ENCODE data around the gene THBS3. TPM values are rescaled to one million over a fixed set of nuclear protein-coding genes. Genes with fewer than 3 reads are reported as not detected.
"Not testable (repeated sequence)": the region's sequence is repeated elsewhere in the genome, so short reads cannot be mapped to it uniquely, and the experiment has no call there.

THBS3 gene
- polyA plus RNA-seq, 4 donors, result 11.3 to 24.9 (median 14.8) TPM

DNA sequence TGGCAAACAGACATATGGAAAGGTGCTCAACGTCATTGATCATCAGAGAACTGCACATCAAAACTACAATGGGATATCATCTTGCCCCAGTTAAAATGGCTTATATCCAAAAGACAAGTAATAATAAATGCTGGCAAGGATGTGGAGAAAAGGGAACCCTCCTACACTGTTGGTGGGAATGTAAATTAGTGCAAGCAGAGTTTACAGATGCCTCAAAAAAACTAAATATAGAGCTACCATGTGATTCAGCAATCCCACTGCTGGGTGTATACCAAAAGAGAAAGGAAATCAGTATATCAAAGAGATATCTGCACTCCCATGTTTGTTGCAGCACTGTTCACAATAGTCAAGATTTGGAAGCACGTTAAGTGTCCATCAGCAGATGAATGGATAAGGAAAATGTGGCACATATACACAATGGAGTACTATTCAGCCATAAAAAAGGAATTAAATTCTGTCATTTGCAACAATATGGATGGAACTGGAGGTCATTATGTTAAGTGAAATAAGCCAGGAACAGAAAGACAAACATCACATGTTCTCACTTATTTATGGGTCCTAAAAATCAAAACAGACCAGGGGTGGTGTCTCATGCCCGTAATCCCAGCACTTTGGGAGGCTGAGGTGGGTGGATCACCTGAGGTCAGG is 51.6 kb downstream of the THBS3 start:
- WGBS, 3 donors, result 66 to 75% (median 70%) methylated on average over 3 of the region's 3 CpGs
- H3K4me3 ChIP-seq (ENCODE audit: low read depth in 1 of 3, low read length in 3 of 3); H3K36me3 ChIP-seq (ENCODE audit: control insufficient read depth in 3 of 3, insufficient read depth in 2 of 3, low read depth in 1 of 3, low read length in 3 of 3); H3K27ac ChIP-seq (ENCODE audit: low read depth in 1 of 3, low read length in 2 of 3); FAIRE-seq; DNase-seq; H3K27me3 ChIP-seq (ENCODE audit: control insufficient read depth in 3 of 3, insufficient read depth in 3 of 3, low read length in 3 of 3); H3K4me1 ChIP-seq (ENCODE audit: control insufficient read depth in 3 of 3, insufficient read depth in 2 of 3, low read depth in 1 of 3, low read length in 2 of 3); H3K9me3 ChIP-seq (ENCODE audit: control insufficient read depth in 2 of 2, insufficient read depth in 1 of 2, low read depth in 1 of 2, low read length in 1 of 2): not testable (repeated sequence)

Other genes with a start within 250 kb of the THBS3 start
- 10 to 100 TPM; 22.1 to 34.7 (median 24.8) TPM for gene PYGO2, start 246.1 kb downstream of the THBS3 start, polyA plus RNA-seq
- gene SHC1, start 237.2 kb downstream of the THBS3 start, polyA plus RNA-seq, result 10 to 100 TPM; 59.7 to 84.8 (median 66.7) TPM
- gene CKS1B, start 233.2 kb downstream of the THBS3 start, polyA plus RNA-seq, result 100 to 1,000 TPM in 1 of 4 donors, 10 to 100 TPM in 3; 63.7 to 117 (median 75.6) TPM
- 10 to 100 TPM; 25.1 to 51.4 (median 34.4) TPM for gene FLAD1, start 224.6 kb downstream of the THBS3 start, polyA plus RNA-seq
- under 1 TPM in 1 of 4 donors, not detected in 3; 0.64 TPM for gene LENEP, start 214.3 kb downstream of the THBS3 start, polyA plus RNA-seq
- 100 to 1,000 TPM in 2 of 4 donors, 10 to 100 TPM in 2; 51.5 to 222 (median 115) TPM for gene ZBTB7B, start 205.1 kb downstream of the THBS3 start, polyA plus RNA-seq
- 10 to 100 TPM in 2 of 4 donors, 1 to 10 TPM in 2; 1.9 to 27.1 (median 10.6) TPM for gene DCST2, start 174.1 kb downstream of the THBS3 start, polyA plus RNA-seq
- gene DCST1, start 174.1 kb downstream of the THBS3 start, polyA plus RNA-seq, result under 1 TPM in 2 of 4 donors, not detected in 2; 0.10 to 0.56 TPM
- gene ADAM15, start 156.6 kb downstream of the THBS3 start, polyA plus RNA-seq, result 100 to 1,000 TPM in 3 of 4 donors, 10 to 100 TPM in 1; 24.9 to 206 (median 147) TPM
- gene EFNA4, start 144.2 kb downstream of the THBS3 start, polyA plus RNA-seq, result 10 to 100 TPM; 16.8 to 41.3 (median 17.4) TPM
- gene EFNA3, start 129.1 kb downstream of the THBS3 start, polyA plus RNA-seq, result 1 to 10 TPM; 2.0 to 7.0 (median 5.4) TPM
- 100 to 1,000 TPM in 3 of 4 donors, 10 to 100 TPM in 1; 50.6 to 166 (median 145) TPM for gene EFNA1, start 80.0 kb downstream of the THBS3 start, polyA plus RNA-seq
- gene SLC50A1, start 72.0 kb downstream of the THBS3 start, polyA plus RNA-seq, result 10 to 100 TPM; 44.6 to 99.5 (median 61.9) TPM
- 100 to 1,000 TPM in 3 of 4 donors, 10 to 100 TPM in 1; 68.5 to 306 (median 238) TPM for gene DPM3, start 67.4 kb downstream of the THBS3 start, polyA plus RNA-seq
- 100 to 1,000 TPM; 144 to 286 (median 201) TPM for gene KRTCAP2, start 34.6 kb downstream of the THBS3 start, polyA plus RNA-seq
- gene TRIM46, start 34.0 kb downstream of the THBS3 start, polyA plus RNA-seq, result under 1 TPM in 3 of 4 donors, not detected in 1; 0.27 to 0.64 (median 0.57) TPM
- gene MTX1, start 798 bp upstream of the THBS3 start, polyA plus RNA-seq, result 10 to 100 TPM; 40.0 to 72.2 (median 49.4) TPM
- 10 to 100 TPM; 14.3 to 21.3 (median 16.8) TPM for gene ENTREP3, start 47.6 kb upstream of the THBS3 start, polyA plus RNA-seq
- gene SCAMP3, start 54.5 kb upstream of the THBS3 start, polyA plus RNA-seq, result 10 to 100 TPM; 32.7 to 61.8 (median 53.8) TPM
- 10 to 100 TPM; 27.0 to 66.9 (median 37.7) TPM for gene CLK2, start 65.6 kb upstream of the THBS3 start, polyA plus RNA-seq
- 10 to 100 TPM in 2 of 4 donors, 1 to 10 TPM in 2; 4.0 to 15.0 (median 8.1) TPM for gene HCN3, start 69.6 kb upstream of the THBS3 start, polyA plus RNA-seq
- gene PKLR, start 93.5 kb upstream of the THBS3 start, polyA plus RNA-seq, result 10 to 100 TPM in 1 of 4 donors, 1 to 10 TPM in 3; 3.8 to 69.0 (median 7.4) TPM
- 100 to 1,000 TPM; 172 to 343 (median 195) TPM for gene FDPS, start 101.0 kb upstream of the THBS3 start, polyA plus RNA-seq
- gene RUSC1, start 113.0 kb upstream of the THBS3 start, polyA plus RNA-seq, result 10 to 100 TPM; 32.7 to 60.8 (median 44.6) TPM